Measurements from ENCODE around the gene CRLF1.

- TF ChIP-seq CTCF (IDR thresholded peaks at IDR 0.05) (no peak), POLR2A (IDR thresholded peaks at IDR 0.05) (no peak)
These were observed 62.7 kb downstream of the CRLF1 start for GRCh38 chr19:18543814-18544475.

Measured in adrenal gland (tissue), 5 donors.